Measurements from ENCODE around the gene FXYD6.

GRCh38 chr11:117815262-117815803 is 61.1 kb downstream of the FXYD6 start:
- TF ChIP-seq ZBTB1 (CRISPR knock-in tag; IDR thresholded peaks at IDR 0.05; ENCODE audit: borderline replicate concordance, low read depth) (no peak), ARID2 (IDR thresholded peaks at IDR 0.05) (no peak), POLR2AphosphoS5 (IDR thresholded peaks at IDR 0.05; ENCODE audit: control insufficient read depth, insufficient read depth, low read depth, low read length) (no peak), NFE2L1 (tag; IDR thresholded peaks at IDR 0.05; ENCODE audit: borderline replicate concordance, low read depth) (no peak), ARID3B (CRISPR knock-in tag; IDR thresholded peaks at IDR 0.05; ENCODE audit: borderline replicate concordance) (no peak), JUNB (CRISPR knock-in tag; conservative IDR thresholded peaks at IDR 0.05) (no peak), ZNF184 (CRISPR knock-in tag; IDR thresholded peaks at IDR 0.05) (no peak), RFX5 (IDR thresholded peaks at IDR 0.05; ENCODE audit: low read depth, low read length) (no peak), SMAD1 (IDR thresholded peaks at IDR 0.05; ENCODE audit: low read depth, low read length, partially characterized antibody) (no peak), PRPF4 (IDR thresholded peaks at IDR 0.05; ENCODE audit: insufficient read depth, low read depth, low read length, poor library complexity, severe bottlenecking) (no peak)
- TF ChIP-seq, protein P1, sequence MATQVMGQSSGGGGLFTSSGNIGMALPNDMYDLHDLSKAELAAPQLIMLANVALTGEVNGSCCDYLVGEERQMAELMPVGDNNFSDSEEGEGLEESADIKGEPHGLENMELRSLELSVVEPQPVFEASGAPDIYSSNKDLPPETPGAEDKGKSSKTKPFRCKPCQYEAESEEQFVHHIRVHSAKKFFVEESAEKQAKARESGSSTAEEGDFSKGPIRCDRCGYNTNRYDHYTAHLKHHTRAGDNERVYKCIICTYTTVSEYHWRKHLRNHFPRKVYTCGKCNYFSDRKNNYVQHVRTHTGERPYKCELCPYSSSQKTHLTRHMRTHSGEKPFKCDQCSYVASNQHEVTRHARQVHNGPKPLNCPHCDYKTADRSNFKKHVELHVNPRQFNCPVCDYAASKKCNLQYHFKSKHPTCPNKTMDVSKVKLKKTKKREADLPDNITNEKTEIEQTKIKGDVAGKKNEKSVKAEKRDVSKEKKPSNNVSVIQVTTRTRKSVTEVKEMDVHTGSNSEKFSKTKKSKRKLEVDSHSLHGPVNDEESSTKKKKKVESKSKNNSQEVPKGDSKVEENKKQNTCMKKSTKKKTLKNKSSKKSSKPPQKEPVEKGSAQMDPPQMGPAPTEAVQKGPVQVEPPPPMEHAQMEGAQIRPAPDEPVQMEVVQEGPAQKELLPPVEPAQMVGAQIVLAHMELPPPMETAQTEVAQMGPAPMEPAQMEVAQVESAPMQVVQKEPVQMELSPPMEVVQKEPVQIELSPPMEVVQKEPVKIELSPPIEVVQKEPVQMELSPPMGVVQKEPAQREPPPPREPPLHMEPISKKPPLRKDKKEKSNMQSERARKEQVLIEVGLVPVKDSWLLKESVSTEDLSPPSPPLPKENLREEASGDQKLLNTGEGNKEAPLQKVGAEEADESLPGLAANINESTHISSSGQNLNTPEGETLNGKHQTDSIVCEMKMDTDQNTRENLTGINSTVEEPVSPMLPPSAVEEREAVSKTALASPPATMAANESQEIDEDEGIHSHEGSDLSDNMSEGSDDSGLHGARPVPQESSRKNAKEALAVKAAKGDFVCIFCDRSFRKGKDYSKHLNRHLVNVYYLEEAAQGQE (IDR thresholded peaks at IDR 0.05; ENCODE audit: borderline replicate concordance), result no peak
- TF ChIP-seq, protein P1 (CRISPR knock-in tag; IDR thresholded peaks at IDR 0.05; ENCODE audit: low read depth), result no peak

Data from K562 (cell line).